Dendritic cell treated with granulocyte-macrophage colony-stimulating factor and Interleukin-4, amounts not matched to agents 40 ng/mL and 50 ng/mL, for 4 days (primary cell): ENCODE results near the gene ULK4.

ENCODE experiments used
- H3K27ac Mint-ChIP-seq: one replicate; pipeline ENCODE4 v1.8.0; 2022; ENCODE audit warnings: mild to moderate bottlenecking, mixed read lengths
- H3K27me3 Mint-ChIP-seq: one replicate; pipeline ENCODE4 v1.8.0; 2022; ENCODE audit warnings: mild to moderate bottlenecking, mixed read lengths
- H3K36me3 Mint-ChIP-seq: one replicate; pipeline ENCODE4 v1.8.0; 2022; ENCODE audit warnings: low read depth, mixed read lengths
- H3K4me1 Mint-ChIP-seq: one replicate; pipeline ENCODE4 v1.8.0; 2022; ENCODE audit warnings: low read depth, mixed read lengths
- H3K4me3 Mint-ChIP-seq: one replicate; pipeline ENCODE4 v1.8.0; 2022; ENCODE audit warnings: mild to moderate bottlenecking, moderate library complexity, mixed read lengths
- H3K9me3 Mint-ChIP-seq: one replicate; pipeline ENCODE4 v1.8.0; 2022; ENCODE audit warnings: mixed read lengths
- intact Hi-C: fragments of 100-400 bp; cut with micrococcal nuclease; formaldehyde crosslinking; loops from one replicate; pipeline ENCODE4 v1.15.0; 2022

The ULK4 gene

DNA sequence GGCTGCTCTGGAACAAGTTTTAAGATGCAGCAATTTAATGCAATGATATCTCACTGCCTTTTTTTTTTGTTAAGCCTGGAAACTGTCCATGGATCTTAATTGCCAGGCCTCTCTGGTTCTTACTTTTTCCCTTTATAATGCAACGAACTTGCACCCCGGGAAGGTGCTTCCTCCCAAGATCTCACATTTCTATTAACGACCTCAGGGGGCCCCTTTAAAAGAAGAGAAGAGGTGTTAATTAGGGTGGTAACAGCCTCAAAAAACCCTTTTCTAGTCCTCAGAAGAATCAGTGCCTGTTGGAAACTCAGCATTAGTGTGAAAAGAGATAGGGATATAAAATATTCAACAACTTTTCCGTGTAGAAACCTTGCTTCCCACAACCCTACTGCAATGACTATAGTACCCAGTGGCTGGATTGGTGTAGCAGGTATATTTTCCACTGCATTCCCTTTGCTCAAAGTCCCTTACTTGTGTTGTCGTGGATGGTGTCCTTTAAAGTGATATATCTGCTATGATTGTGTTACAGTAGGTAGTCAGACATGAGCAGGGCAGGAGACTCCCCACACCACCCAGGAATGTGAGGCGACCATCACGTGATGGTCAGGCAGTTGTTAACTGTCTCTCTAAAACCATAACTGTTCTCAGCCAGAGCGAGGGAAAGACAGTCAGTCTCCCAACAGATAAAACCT lies 640.8 kb downstream of the ULK4 start:
- H3K4me3 Mint-ChIP-seq = no peak overlapping the region
- no peaks in the 10 kb centered on the region for H3K9me3 Mint-ChIP-seq
- no peak overlapping the region for H3K27ac Mint-ChIP-seq
- H3K4me1 Mint-ChIP-seq = no peaks in the 10 kb centered on the region
- no peaks in the 10 kb centered on the region for H3K27me3 Mint-ChIP-seq
- intact Hi-C loops = no loop called here
- no peaks in the 10 kb centered on the region for H3K36me3 Mint-ChIP-seq

- H3K27ac Mint-ChIP-seq = no peak overlapping the region
- H3K27me3 Mint-ChIP-seq = no peaks in the 10 kb centered on the region
- intact Hi-C loops = no loop called here
- no peak overlapping the region for H3K4me3 Mint-ChIP-seq
- no peaks in the 10 kb centered on the region for H3K36me3 Mint-ChIP-seq
- no peaks in the 10 kb centered on the region for H3K4me1 Mint-ChIP-seq
- no peaks in the 10 kb centered on the region for H3K9me3 Mint-ChIP-seq
These were observed 643.4 kb downstream of the ULK4 start for GRCh38 chr3:41318520-41318919.

DNA sequence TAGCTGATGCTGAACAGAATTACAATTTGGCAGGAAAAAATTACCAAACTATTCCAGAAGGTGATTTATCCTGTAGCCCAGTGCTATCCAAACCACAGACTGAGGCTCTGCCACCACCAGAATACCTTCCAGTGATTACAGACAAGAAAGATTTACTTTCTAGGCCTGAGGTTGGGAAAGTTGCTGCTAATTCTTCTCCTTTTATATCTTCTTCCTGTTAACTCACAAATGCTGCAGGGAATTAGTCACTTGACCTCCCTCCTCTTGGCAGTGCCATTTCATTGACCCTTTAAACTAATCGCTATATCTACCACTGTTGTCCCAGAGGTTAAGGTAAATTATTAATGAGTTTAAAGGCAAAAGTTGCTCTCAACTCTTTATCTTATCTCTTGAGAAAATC lies 644.2 kb downstream of the ULK4 start:
- no peak overlapping the region for H3K4me3 Mint-ChIP-seq
- intact Hi-C loops = no loop called here
- no peaks in the 10 kb centered on the region for H3K36me3 Mint-ChIP-seq
- no peaks in the 10 kb centered on the region for H3K9me3 Mint-ChIP-seq
- H3K27ac Mint-ChIP-seq = no peak overlapping the region
- no peaks in the 10 kb centered on the region for H3K27me3 Mint-ChIP-seq
- H3K4me1 Mint-ChIP-seq = no peaks in the 10 kb centered on the region

- no peak overlapping the region for H3K4me3 Mint-ChIP-seq
- intact Hi-C loops = no loop called here
- H3K27me3 Mint-ChIP-seq = no peaks in the 10 kb centered on the region
These were observed 644.6 kb downstream of the ULK4 start for GRCh38 chr3:41317298-41317697.

DNA sequence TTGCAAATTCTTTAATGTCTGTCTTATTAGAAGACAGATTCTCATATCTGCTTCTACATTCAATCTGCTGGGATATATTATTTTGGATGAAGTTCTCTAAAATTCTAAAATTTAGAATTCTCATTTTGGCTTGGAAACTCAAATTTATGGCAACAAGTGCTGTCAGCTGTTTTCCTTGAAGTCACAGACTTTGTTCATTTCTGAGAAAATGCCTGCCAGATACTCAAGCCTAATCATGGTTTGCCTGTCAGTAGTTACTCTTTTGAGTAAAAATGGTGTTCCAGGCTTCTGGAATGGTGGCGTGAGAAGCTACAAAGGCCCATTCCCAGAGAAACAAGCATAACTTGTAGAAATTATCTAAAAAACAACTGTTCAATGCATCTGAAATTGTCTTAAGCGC lies 646.8 kb downstream of the ULK4 start:
- no peaks in the 10 kb centered on the region for H3K9me3 Mint-ChIP-seq
- intact Hi-C loops = no loop called here
- no peak overlapping the region for H3K27ac Mint-ChIP-seq
- H3K4me3 Mint-ChIP-seq = no peak overlapping the region
- no peaks in the 10 kb centered on the region for H3K4me1 Mint-ChIP-seq
- no peaks in the 10 kb centered on the region for H3K27me3 Mint-ChIP-seq
- H3K36me3 Mint-ChIP-seq = no peaks in the 10 kb centered on the region

More at GRCh38 chr3:41317298-41317697, 644.6 kb downstream of the ULK4 start:
- no peaks in the 10 kb centered on the region for H3K9me3 Mint-ChIP-seq
- no peak overlapping the region for H3K27ac Mint-ChIP-seq
- no peaks in the 10 kb centered on the region for H3K36me3 Mint-ChIP-seq
- no peaks in the 10 kb centered on the region for H3K4me1 Mint-ChIP-seq

DNA sequence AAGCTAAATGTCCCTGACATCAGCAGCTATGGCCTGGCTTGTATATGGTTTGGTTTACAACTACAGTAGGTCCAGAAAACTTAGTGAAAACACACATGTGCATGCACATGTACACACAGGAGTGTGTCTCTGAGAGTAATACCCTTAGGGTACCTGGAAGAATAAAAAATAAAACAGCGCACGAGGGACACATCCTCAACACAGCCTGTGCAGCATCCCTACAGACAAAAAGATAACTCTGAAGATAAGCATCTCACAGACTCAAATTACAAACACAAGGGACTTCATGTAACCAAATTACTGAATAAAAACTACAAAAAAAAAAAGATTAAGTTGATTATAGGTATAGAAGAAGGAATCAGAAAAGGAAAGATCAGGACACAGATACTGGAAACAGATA lies 653.8 kb downstream of the ULK4 start:
- H3K4me3 Mint-ChIP-seq = no peak overlapping the region
- no peaks in the 10 kb centered on the region for H3K27me3 Mint-ChIP-seq
- no peaks in the 10 kb centered on the region for H3K36me3 Mint-ChIP-seq
- no peaks in the 10 kb centered on the region for H3K4me1 Mint-ChIP-seq
- H3K27ac Mint-ChIP-seq = no peak overlapping the region
- intact Hi-C loops = no loop called here
- H3K9me3 Mint-ChIP-seq = no peaks in the 10 kb centered on the region

DNA sequence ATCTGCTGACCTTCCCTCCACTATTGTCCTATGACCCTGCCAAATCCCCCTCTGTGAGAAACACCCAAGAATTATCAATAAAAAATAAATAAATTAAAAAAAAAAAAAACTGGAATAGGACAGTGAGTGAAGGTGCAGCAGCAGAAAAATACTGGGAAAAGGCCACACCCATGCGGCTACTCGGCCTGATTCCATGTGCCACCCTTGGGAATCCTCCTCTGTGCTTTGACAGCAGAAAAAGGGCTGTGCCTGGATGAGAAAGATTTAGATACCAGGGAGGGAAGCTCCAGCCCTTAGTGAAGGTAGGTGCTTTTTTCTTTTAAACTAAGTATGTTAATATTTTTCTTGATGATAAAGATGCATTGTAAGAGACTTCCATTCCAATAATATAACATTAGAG lies 654.8 kb downstream of the ULK4 start:
- Mint-ChIP-seq H3K27me3 (no peaks in the 10 kb centered on the region), H3K4me3 (no peak overlapping the region), H3K9me3 (no peaks in the 10 kb centered on the region), H3K4me1 (no peaks in the 10 kb centered on the region), H3K36me3 (no peaks in the 10 kb centered on the region), H3K27ac (no peak overlapping the region)
- intact Hi-C loops = no loop called here

- intact Hi-C loops = no loop called here
- H3K4me3 Mint-ChIP-seq = no peak overlapping the region
These were observed 657.3 kb downstream of the ULK4 start for GRCh38 chr3:41304593-41304992.

GRCh38 chr3:41302295-41302694 lies 659.6 kb downstream of the ULK4 start:
- Mint-ChIP-seq H3K27me3 (no peaks in the 10 kb centered on the region), H3K9me3 (no peaks in the 10 kb centered on the region), H3K36me3 (no peaks in the 10 kb centered on the region), H3K4me1 (no peaks in the 10 kb centered on the region), H3K27ac (no peak overlapping the region), H3K4me3 (no peak overlapping the region)
- intact Hi-C loops = no loop called here

More at GRCh38 chr3:41304593-41304992, 657.3 kb downstream of the ULK4 start:
- no peaks in the 10 kb centered on the region for H3K36me3 Mint-ChIP-seq
- no peak overlapping the region for H3K27ac Mint-ChIP-seq
- H3K27me3 Mint-ChIP-seq = no peaks in the 10 kb centered on the region
- H3K4me1 Mint-ChIP-seq = no peaks in the 10 kb centered on the region
- H3K9me3 Mint-ChIP-seq = no peaks in the 10 kb centered on the region

DNA sequence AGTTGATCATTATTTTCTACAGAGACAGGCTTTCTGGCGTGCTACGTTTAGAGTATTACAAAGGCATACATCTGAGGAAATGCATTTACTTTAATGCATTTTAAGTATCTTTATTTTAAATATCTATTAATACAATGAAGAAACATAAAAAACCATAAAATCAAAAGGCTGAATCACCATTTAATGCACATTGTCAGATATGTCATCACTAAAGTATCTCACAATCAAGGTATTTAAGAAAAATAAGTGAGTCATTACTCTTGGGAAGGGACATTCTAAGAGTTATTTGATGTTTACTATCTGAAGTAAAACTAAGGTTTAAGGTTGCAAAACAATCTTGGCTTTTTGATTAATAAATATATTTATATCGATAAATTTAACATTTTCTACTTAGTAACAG lies 660.4 kb downstream of the ULK4 start:
- no peak overlapping the region for H3K27ac Mint-ChIP-seq
- no peak overlapping the region for H3K4me3 Mint-ChIP-seq
- intact Hi-C loops = no loop called here
- H3K36me3 Mint-ChIP-seq = no peaks in the 10 kb centered on the region
- no peaks in the 10 kb centered on the region for H3K27me3 Mint-ChIP-seq
- H3K9me3 Mint-ChIP-seq = no peaks in the 10 kb centered on the region
- no peaks in the 10 kb centered on the region for H3K4me1 Mint-ChIP-seq

DNA sequence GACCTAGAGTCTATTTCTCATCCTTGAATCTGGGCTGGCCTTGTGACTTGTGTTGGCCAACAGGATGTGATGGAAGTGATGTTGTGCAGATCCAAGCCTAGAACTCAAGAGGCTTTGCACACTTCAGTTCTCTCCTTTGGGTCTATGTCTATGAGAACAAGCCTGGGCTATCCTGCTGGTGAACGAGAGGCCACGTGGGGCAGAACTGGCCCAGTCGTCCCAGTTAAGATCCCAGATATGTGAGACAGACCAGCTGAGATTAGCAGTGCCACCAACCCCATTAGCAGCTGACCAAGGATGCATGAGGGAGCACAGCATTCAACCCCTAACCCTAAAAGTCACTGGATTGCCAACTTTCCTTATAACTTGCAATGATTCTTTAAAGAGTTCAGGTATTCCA lies 662.9 kb downstream of the ULK4 start:
- intact Hi-C loops = no loop called here
- Mint-ChIP-seq H3K27me3 (no peaks in the 10 kb centered on the region), H3K27ac (no peak overlapping the region), H3K36me3 (no peaks in the 10 kb centered on the region), H3K4me1 (no peaks in the 10 kb centered on the region), H3K4me3 (no peak overlapping the region), H3K9me3 (no peaks in the 10 kb centered on the region)

GRCh38 chr3:41297750-41298149 lies 664.2 kb downstream of the ULK4 start:
- H3K27me3 Mint-ChIP-seq = no peaks in the 10 kb centered on the region
- H3K36me3 Mint-ChIP-seq = no peaks in the 10 kb centered on the region
- intact Hi-C loops = no loop called here
- H3K4me1 Mint-ChIP-seq = no peaks in the 10 kb centered on the region
- H3K4me3 Mint-ChIP-seq = no peak overlapping the region
- no peaks in the 10 kb centered on the region for H3K9me3 Mint-ChIP-seq
- no peak overlapping the region for H3K27ac Mint-ChIP-seq

- H3K27me3 Mint-ChIP-seq = no peaks in the 10 kb centered on the region
- H3K36me3 Mint-ChIP-seq = no peaks in the 10 kb centered on the region
- H3K27ac Mint-ChIP-seq = no peak overlapping the region
- no peak overlapping the region for H3K4me3 Mint-ChIP-seq
- no peaks in the 10 kb centered on the region for H3K4me1 Mint-ChIP-seq
- intact Hi-C loops = no loop called here
- H3K9me3 Mint-ChIP-seq = no peaks in the 10 kb centered on the region
These were observed 665.3 kb downstream of the ULK4 start for GRCh38 chr3:41296556-41296955.

DNA sequence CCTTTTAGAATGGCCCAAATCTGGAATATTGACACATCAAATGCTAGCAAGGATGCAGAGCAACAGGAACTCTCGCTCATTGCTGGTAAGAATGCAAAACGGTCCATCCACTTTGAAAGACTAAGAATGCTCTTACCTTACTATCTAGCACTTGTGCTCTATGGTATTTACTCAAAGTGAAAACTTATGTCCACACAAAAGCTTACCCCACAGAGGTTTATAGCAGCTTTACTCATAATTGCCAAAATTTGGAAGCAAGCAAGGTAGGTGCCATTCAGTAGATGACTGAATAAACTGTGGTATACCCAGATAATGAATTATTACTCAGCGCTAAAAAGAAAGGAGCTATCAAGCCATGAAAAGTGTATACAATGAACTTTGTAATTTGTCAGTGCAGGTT lies 666.2 kb downstream of the ULK4 start:
- H3K36me3 Mint-ChIP-seq = no peaks in the 10 kb centered on the region
- H3K9me3 Mint-ChIP-seq = no peaks in the 10 kb centered on the region
- no peaks in the 10 kb centered on the region for H3K4me1 Mint-ChIP-seq

GRCh38 chr3:41293169-41293681 lies 668.7 kb downstream of the ULK4 start:
- Mint-ChIP-seq H3K4me1 (no peaks in the 10 kb centered on the region), H3K36me3 (no peaks in the 10 kb centered on the region), H3K27me3 (no peaks in the 10 kb centered on the region), H3K9me3 (no peaks in the 10 kb centered on the region), H3K4me3 (no peak overlapping the region), H3K27ac (no peak overlapping the region)
- intact Hi-C loops = no loop called here

More for the DNA sequence above, 666.2 kb downstream of the ULK4 start:
- Mint-ChIP-seq H3K27ac (no peak overlapping the region), H3K27me3 (no peaks in the 10 kb centered on the region), H3K4me3 (no peak overlapping the region)
- intact Hi-C loops = no loop called here
